ENCODE results near the gene TBC1D22A. TPM values are rescaled to one million over a fixed set of nuclear protein-coding genes. Genes with fewer than 3 reads are reported as not detected.
A peak's percentile ranks its signal among the peaks of the same experiment; 100 is the strongest.

The TBC1D22A gene
- total RNA-seq, 1 donor from 2014 or later: 34.1 TPM

DNA sequence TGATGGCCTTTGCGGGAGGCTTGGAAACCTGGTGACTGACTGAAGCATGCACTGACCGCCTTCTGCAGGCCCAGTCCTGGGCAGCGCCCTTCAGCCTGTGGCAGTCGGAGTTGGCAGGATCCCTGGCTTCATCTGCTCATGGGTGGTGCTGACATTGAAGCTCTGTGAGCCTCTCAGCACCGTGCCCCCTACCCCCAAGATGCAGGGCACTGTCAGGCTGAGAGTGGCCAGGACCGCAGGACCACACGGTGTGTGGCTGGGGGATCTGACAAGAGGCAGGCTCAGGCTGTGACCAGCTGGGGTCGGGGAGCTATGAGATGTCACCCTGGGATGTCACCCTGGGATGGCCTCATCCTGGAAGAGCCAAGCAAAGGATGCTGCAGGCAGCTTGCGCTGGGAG is 32.7 kb downstream of the TBC1D22A start:
- no peak overlapping the region for H3K27ac ChIP-seq
- H3K4me3 ChIP-seq: no peak overlapping the region
- DNase-seq (no peak), ATAC-seq (no peak)
- intact Hi-C loops (cut with DNase I): no loop called here
- no peaks in the 10 kb centered on the region for H3K27me3 ChIP-seq (ENCODE audit: low read depth)
- H3K4me1 ChIP-seq: peaks cover 45% of the 10 kb centered on the region
- peaks cover 67% of the 10 kb centered on the region for H3K36me3 ChIP-seq
- TF ChIP-seq, protein P1, sequence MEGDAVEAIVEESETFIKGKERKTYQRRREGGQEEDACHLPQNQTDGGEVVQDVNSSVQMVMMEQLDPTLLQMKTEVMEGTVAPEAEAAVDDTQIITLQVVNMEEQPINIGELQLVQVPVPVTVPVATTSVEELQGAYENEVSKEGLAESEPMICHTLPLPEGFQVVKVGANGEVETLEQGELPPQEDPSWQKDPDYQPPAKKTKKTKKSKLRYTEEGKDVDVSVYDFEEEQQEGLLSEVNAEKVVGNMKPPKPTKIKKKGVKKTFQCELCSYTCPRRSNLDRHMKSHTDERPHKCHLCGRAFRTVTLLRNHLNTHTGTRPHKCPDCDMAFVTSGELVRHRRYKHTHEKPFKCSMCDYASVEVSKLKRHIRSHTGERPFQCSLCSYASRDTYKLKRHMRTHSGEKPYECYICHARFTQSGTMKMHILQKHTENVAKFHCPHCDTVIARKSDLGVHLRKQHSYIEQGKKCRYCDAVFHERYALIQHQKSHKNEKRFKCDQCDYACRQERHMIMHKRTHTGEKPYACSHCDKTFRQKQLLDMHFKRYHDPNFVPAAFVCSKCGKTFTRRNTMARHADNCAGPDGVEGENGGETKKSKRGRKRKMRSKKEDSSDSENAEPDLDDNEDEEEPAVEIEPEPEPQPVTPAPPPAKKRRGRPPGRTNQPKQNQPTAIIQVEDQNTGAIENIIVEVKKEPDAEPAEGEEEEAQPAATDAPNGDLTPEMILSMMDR (IDR thresholded peaks at IDR 0.05): no peak
- H3K9me3 ChIP-seq: no peaks in the 10 kb centered on the region

DNA sequence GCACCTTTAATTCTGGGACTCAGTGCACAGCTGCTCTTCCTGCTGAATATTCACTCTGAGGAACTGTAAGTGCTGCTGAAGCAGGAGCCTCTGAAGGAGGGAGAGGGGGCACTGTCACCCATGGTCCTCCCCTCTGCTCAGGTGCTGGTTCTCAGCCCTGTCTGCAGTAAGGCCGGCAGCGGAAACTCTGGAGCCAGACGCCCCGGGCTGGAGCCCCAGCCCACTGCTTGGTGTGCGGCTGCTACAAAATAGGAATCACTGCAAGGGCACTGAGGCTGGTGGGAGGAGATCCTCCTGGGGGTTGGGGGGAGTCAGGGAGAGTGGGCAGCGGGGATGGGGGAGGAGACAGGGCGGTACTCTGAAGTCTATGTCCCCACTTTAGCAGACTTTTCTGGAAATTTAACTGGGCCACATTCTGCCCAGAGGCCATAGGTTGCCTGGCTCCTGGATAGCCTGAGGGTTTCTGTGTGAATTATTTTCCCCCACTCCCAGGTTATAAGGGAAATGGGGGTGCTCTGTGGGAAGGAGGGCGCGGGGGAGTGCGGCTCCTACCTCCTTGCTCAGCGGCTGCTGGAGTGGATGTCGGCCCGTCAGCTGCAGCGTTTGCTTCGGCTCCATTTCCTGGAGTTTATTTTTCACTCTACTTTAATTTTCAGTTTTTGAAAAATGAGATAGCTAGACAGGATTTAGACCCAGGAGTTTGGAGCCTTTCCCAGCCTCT is 33.6 kb downstream of the TBC1D22A start:
- TF ChIP-seq, protein P1 (IDR thresholded peaks at IDR 0.05): no peak
- ATAC-seq (no peak), DNase-seq (no peak)
- Histone ChIP-seq H3K27me3 (ENCODE audit: low read depth) (no peaks in the 10 kb centered on the region), H3K36me3 (peaks cover 76% of the 10 kb centered on the region), H3K9me3 (no peaks in the 10 kb centered on the region), H3K4me1 (peaks cover 46% of the 10 kb centered on the region), H3K27ac (no peak overlapping the region), H3K4me3 (no peak overlapping the region)
- intact Hi-C loops (cut with DNase I): no loop called here

DNA sequence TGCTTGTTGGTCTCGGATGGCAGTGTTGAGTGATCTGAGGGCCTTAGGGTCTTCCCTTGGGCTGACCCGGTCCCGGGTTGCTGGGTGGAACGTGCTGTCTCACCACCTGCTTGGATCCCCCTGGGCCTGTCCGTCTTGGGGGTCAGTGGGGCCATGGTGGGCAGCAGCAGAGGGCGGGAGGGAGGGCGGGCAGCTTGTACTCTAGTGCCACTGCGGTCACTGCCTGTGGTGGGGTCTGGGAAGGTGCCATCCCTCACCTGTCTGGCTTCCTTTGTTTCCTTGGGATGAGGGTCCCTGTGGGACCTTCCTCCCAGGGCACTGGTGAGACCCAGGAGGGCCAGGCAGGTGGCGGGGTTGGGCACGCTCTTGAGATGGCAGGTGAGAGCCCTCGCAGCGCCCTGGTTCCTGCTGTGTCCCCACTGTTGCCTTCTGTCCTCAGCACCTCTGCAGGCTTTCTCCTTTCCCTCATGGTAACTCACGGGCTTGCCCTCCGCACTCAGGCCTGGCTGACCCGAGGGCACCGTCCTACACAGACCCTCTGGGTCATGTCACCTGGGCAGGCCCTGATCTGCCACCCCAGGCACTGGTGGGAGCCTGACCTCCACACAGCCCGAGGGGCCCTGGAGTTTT is 34.2 kb downstream of the TBC1D22A start:
- peaks cover 83% of the 10 kb centered on the region for H3K36me3 ChIP-seq
- peaks cover 39% of the 10 kb centered on the region for H3K4me1 ChIP-seq
- DNase-seq: no peak
- no peak for ATAC-seq
- no peak overlapping the region for H3K4me3 ChIP-seq
- H3K27me3 ChIP-seq (ENCODE audit: low read depth): no peaks in the 10 kb centered on the region
- TF ChIP-seq, protein P1 (IDR thresholded peaks at IDR 0.05): no peak
- H3K27ac ChIP-seq: no peak overlapping the region
- intact Hi-C loops (cut with DNase I): no loop called here
- H3K9me3 ChIP-seq: no peaks in the 10 kb centered on the region

DNA sequence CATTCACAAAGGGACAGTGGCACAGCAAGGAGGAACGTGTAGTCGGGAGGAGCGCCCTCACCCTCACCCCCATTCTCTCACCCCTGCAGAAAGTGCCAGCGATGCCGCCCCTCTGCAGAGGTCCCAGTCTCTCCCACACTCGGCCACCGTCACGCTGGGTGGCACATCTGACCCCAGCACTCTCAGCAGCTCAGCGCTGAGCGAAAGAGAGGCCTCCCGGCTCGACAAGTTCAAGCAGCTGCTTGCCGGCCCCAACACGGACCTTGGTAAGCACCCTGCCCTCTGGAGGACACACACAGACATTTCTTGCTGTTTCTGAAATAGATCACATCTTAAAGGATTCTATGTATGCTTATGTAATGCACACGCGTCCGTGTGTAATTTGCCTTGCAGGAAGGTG is 34.9 kb downstream of the TBC1D22A start:
- intact Hi-C loops (cut with DNase I): no loop called here

DNA sequence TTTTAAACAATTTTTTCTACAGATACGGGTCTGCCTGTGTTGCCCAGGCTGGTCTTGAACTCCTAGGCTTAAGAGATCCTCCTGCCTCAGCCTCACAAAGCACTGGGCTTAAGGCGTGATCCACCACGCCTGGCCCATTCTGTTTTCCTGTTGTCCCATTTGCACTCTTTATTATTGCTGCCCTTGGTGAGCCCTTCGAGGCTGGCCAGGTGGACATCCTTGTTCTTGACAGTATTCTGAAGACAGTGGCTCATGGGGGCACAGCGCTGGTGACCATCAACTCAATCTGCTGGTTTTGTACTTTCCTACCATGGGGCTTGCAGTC is 35.6 kb downstream of the TBC1D22A start:
- H3K27ac ChIP-seq: peak overlapping the region; percentile 56
- TF ChIP-seq, protein P1 (IDR thresholded peaks at IDR 0.05): no peak
- DNase-seq (no peak), ATAC-seq (no peak)
- no peak overlapping the region for H3K4me3 ChIP-seq
- peaks cover 31% of the 10 kb centered on the region for H3K4me1 ChIP-seq
- no peaks in the 10 kb centered on the region for H3K9me3 ChIP-seq
- H3K27me3 ChIP-seq (ENCODE audit: low read depth): no peaks in the 10 kb centered on the region
- H3K36me3 ChIP-seq: peaks cover 80% of the 10 kb centered on the region
- intact Hi-C loops (cut with DNase I): no loop called here

More for the DNA sequence above, 34.9 kb downstream of the TBC1D22A start:
- H3K9me3 ChIP-seq: no peaks in the 10 kb centered on the region
- H3K4me3 ChIP-seq: no peak overlapping the region
- DNase-seq (no peak), ATAC-seq (no peak)
- peaks cover 86% of the 10 kb centered on the region for H3K36me3 ChIP-seq
- H3K27me3 ChIP-seq (ENCODE audit: low read depth): no peaks in the 10 kb centered on the region
- TF ChIP-seq, protein P1 (IDR thresholded peaks at IDR 0.05): no peak
- peaks cover 32% of the 10 kb centered on the region for H3K4me1 ChIP-seq
- H3K27ac ChIP-seq: no peak overlapping the region

All from lower lobe of right lung (tissue), 2 donors.